ENCODE data around the gene BRSK1.

The BRSK1 gene

DNA sequence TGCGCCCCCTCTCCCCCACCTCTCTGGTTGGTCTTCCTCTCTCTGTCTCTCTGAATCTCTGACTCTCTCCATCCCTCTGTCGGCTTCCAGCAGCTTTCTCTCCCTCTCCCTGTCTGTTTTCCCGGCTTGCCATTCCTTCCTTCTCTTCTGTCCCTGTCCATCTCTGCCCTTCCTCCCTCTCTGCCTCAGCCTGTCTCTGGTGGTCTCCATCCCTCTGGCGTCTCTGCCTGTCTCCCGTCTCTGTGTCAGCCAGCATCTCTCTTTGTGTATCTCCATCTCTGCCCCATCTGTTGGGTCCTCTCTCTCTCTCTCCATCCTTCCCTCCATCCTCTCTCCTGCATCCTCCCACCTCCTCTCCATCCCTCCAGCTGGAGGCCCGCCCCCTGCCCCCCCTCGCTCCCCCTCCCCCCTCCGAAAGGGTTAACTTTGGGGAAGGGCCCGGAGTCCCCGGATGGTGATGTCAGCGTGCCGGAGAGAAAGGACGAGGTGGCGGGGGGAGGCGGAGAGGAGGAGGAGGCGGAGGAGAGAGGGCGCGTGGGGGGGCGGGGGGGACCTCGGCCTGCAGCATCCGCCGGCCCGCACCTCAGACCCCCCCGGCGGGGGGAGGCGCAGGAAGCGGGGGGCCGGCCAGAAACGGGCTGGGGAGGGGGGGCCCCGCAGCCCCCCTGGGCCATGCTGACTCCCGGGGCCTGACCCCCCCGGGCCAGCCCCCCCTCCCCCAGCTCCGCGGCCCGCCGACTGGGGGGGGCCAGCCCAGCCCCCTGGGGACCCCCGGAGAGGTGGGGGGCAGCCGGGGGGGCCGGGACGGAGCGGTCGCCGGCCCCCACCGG lies at the start of gene BRSK1:
Gene BRSK1, plus strand, starts transcription at position 450 of the 830 bp plus-strand sequence. CDS start 446 bp downstream, outside the sequence.
- peak; percentile 77 for DNase-seq

DNA sequence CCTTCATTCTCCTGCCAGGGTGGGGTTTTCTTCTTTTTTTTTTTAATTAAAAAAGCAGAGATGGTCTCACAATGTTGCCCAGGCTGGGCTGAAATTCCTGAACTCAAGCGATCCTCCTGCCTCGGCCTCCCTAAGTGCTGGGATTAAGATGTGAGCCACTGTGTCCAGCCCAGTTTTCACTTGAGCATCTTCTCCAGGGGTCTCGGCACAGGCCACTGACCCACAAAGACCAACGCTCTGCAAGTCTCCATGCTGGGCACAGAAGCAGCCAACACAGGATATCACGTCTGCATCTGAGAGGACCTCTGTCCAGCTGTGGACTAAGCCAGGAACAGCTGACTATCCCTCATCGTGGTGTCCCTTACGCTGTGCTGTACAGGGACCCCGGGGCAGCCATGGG lies 45.8 kb upstream of the BRSK1 start:
- DNase-seq, result no peak

DNA sequence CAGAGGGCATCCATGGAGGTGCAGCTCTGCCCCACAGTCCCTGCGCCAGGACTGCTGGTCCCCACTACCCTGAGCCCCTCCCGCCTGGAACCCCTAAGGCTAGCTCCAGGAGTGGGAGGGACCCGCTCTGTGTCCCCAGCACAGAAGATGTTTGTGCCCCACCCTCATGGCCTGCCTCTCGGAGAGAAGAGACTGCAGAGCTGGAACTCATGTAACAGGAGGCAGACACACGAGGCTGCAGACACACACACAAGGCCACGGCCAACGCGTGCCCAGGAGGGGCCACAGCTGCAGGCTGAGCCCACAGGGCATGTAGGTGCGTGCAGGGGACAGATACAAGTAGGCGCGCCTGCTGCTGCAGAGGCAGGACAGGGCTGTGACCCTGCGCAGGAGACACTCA lies 44.8 kb upstream of the BRSK1 start:
- no peak for DNase-seq

GRCh38 chr19:55240713-55241020 lies 43.1 kb upstream of the BRSK1 start:
- no peak for DNase-seq

- no peak for DNase-seq
Measured at GRCh38 chr19:55241143-55241934, 42.5 kb upstream of the BRSK1 start.

GRCh38 chr19:55241935-55242464 lies 41.8 kb upstream of the BRSK1 start:
- no peak for DNase-seq

GRCh38 chr19:55242517-55242916 lies 41.3 kb upstream of the BRSK1 start:
- no peak for DNase-seq

DNA sequence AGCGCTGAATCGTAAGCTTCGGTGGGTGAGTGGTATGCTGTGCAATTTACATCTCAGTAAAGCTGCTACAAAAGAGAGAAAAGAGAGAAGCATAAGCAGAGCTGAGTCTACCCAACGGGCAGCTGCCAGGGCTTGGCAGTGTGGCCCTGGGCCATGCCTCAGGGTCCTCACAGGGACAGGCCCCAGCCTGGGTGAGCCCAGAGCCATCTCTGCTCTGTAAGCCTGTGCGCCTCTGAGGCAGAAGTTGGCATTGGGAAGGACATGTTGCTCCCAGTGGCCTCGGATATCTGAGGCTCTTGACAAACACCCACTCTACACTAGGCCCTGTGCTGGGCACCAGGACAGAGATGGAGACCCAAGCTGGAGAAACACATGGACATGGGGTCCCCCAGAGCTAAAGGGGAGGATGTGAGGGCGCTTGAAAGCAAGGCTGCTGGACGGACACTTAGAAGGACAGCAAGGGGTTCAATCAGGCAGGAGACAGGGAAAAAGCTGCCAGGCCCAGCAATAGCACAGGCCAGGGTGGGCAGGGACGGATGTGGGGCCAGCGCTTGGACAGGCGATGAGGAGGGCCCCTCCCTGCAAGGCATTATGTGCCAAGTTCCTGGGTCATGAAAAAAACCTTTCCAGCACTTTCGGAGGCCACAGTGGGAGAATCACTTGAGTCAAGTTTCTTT lies 39.7 kb upstream of the BRSK1 start:
- no peak for DNase-seq

DNA sequence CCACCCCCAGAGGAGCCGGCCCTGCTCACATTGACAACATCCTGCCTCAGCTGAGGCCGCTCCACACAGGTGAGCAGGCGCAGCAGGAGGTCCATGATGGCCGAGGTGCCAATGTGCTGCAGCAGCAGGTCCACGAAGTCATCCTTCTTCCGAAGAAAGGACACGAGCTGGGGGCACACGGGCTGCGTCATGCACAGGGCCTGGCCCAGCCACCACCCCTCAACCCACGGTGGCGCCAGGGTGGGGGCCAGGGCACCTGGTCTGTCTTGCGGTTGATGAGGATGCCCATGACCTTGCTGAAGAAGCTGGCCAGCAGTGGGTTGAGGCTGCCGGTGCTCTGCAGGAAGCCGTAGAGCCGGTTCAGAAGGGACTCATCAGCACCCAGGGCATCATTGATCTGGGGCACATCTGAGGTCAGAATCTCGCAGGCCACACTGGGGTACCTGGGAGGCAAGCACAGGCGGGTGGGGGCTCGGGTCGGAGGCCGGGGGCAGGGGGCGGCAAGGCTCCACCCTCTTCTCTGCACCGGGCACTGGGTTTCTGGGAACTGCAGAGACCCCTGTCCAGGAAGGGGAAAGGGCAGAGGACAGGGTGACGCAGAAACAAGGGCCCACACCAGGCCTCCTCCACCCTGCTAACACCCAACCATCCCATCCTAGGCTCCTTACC lies 38.4 kb upstream of the BRSK1 start:
- DNase-seq, result no peak

GRCh38 chr19:55246462-55247451 lies 37.0 kb upstream of the BRSK1 start:
- no peak for DNase-seq

DNA sequence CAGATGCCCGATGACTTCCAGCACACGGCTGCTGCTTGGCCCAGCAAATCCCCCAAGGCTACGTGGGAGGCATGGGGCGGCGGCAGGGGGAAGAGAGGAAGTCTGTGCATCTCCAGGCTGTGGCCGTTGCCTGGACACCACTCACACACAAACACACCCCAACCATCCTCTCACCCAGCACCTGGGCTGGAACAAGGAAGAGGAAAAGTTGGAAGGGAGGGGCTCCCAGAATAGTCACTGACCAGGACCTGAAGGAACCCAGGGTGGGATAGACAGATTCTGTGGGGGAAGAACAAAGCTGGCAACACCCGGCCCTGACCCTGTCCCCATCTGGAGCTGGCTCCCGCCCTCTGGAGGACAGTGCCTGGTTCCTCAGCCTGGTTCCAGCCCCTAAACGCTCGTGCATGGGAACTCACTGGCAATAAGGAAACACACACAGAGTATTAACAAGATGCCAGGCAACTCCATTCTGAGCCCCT lies 36.1 kb upstream of the BRSK1 start:
- DNase-seq, result no peak

DNA sequence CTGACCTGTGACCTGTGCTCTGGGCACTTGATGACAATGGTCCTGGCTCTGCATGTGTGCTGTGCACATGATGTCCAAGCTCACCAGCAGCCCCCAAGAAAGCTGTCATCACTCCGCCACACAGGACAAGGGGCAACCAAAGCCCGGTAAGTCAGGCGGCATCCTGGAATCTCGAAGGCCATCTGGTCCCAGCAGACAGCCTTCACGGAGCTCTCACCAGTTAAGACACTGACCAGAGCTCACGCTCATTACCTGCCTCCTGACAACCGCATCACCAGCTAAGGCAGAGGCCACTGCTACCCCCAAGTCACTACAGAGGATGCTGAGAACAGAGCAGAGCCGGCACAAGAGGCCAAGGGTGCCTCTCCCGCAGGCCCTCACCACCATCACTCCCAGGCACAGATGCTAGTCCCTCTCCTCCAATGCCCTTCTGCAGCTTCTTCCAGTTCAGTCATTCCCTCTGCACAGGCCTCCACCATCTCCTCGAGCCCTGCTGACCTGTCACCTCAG lies 35.6 kb upstream of the BRSK1 start:
- no peak for DNase-seq

DNA sequence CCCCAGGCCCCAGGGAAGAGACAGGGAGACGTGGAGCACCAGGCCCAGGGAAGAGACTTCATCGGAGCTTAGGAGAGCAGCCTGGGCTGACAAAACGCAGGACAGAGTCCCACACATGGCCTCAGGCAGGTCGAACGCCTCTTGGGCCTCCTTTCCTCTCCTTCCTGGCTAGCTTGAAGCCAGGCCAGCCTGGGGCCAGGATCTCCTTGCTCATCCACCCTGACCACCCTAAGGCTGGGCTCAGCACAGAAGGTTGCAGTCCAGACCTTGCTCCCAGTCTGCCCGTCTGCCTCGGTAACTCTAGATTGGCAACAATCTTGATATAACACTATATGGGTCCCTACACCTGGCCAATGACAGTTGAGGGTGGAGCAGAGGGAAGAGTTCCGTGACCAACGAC lies 35.1 kb upstream of the BRSK1 start:
- no peak for DNase-seq

DNA sequence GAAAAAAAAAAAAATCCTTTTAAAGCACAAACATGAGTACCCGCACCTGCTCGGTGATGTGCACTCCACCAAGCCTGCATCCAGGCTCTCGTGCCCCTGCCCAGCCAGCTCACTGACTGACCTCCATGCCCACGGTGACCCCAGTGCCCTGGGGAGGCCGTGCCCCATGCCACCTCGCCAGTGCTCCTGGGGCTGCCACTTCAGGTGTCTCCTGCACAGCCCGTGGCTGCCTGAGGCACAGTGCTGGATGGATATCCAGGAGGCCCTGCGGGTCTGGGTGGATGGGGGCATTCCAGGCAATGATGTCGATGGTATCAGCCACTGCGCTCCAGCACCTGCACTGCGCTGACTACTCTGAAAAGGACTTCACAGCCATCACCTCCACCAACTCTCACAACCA lies 34.0 kb upstream of the BRSK1 start:
- no peak for DNase-seq

- no peak for DNase-seq
Measured at GRCh38 chr19:55250262-55251036, 33.3 kb upstream of the BRSK1 start.

- no peak for DNase-seq
Measured at GRCh38 chr19:55251341-55252081, 32.3 kb upstream of the BRSK1 start.

- DNase-seq, result no peak
Measured at GRCh38 chr19:55252760-55253663, 30.8 kb upstream of the BRSK1 start.

DNA sequence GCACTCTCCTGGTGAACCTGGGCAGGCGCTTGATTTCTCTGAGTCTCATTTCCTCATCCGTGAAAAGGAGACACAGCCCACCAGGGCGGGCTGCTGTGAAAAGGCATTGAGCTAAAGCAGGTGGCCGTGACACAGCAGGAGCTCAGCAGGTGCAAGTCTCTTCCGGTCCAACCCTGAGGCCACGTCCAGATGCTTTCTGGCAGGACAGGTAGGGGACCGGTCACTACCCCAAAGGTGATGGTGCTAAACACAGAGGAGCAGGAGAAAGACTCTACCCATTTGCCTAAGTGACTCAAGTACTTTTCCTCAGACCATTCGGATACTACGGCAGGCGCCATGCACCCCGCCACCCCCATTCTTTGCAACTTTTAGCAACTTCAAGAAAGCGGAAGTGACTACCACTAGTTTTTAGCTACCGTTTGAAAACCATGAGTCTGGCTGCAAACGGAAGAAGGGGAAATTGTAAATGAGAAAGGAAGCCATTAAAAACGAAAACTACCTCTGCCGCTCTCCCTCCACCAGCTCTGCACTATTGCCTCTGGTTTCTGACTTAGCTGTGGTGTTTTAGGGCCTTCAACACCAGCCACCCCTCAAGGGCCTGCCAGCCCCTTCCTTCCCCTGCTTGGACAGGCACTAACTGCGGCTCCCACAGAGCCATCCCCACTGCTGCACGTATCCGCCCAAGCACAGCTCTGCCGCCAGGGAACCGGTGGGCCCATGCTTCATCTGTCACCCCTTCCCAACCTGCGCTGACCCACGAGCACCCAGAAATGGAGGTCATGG lies 29.8 kb upstream of the BRSK1 start:
- DNase-seq, result no peak

Measured in NCI-H2171 treated with DMSO at 0.1 percent for 48 hours (cell line).